LNCaP clone FGC (cell line): ENCODE results near the gene SYNC.
A peak's percentile ranks its signal among the peaks of the same experiment; 100 is the strongest.

Source experiments
- DNase-seq: peaks from one replicate; pipeline ENCODE4 v3.0.0-alpha.2; 2011; ENCODE audit warnings: low read depth
- H3K4me3 ChIP-seq: 2 replicates; pipeline ENCODE4 v1.5.1; 2011; ENCODE audit warnings: mild to moderate bottlenecking, low read depth, low read length, control low read depth
- TF ChIP-seq, protein P1 (sequence below): IDR thresholded peaks from 2 replicates; pipeline ENCODE4 v1.5.1; 2012; ENCODE audit warnings: mild to moderate bottlenecking; ENCODE audit not compliant: control insufficient read depth, insufficient read depth; ENCODE audit errors: extremely low read depth

Gene SYNC

DNA sequence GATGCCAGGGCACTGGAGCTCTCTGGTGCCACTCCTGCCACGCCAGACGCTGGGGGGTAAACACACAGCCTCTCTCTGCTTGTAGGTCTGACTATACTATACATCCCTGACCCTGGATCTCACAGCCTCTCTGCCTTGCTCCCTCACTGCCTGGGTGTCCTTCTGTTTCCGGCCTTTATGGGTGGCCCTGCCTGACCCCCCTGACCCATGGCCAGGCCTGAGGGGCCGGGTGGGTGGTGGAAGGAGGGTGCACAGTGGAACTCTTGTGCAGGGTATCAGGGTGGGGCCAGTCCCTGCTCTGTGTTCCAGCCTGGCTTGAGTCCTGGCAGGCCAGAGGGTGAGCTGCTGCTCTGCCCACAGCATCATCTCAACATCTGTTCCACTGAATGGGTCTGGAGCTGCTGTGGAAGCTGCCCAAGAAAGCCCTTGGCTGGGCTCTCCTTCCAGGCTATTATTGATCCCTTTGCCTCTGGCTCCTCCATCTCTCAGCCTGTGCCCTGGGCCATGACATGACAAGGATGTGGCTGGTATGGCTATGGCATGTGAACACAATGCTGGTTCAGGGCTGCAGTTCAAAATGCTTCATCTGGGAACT, 17.2 kb upstream of the SYNC start:
- DNase-seq = no peak
- H3K4me3 ChIP-seq = no peak overlapping the region
- TF ChIP-seq, protein P1, sequence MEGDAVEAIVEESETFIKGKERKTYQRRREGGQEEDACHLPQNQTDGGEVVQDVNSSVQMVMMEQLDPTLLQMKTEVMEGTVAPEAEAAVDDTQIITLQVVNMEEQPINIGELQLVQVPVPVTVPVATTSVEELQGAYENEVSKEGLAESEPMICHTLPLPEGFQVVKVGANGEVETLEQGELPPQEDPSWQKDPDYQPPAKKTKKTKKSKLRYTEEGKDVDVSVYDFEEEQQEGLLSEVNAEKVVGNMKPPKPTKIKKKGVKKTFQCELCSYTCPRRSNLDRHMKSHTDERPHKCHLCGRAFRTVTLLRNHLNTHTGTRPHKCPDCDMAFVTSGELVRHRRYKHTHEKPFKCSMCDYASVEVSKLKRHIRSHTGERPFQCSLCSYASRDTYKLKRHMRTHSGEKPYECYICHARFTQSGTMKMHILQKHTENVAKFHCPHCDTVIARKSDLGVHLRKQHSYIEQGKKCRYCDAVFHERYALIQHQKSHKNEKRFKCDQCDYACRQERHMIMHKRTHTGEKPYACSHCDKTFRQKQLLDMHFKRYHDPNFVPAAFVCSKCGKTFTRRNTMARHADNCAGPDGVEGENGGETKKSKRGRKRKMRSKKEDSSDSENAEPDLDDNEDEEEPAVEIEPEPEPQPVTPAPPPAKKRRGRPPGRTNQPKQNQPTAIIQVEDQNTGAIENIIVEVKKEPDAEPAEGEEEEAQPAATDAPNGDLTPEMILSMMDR = no peak

DNA sequence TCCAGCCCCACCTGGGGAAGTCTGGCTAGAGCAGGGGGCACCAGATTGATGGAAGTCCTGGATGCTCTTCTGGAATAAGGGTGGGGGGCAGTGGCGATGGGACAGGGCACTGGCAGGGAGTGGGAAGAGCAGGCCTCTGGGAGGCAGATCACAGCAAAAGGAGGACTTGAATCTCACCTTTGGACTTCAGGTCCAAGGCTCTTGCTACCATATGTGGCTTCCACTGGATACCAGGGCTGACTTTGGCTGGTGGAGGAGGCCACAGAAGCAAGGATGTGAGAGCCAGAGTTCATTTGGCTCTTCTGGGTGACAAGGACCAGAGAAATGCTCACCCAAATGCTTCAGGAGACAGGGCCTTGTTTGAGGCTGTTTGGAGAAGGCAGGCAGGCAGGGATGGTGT, 16.0 kb upstream of the SYNC start:
- no peak for DNase-seq
- no peak overlapping the region for H3K4me3 ChIP-seq
- TF ChIP-seq, protein P1 = no peak

DNA sequence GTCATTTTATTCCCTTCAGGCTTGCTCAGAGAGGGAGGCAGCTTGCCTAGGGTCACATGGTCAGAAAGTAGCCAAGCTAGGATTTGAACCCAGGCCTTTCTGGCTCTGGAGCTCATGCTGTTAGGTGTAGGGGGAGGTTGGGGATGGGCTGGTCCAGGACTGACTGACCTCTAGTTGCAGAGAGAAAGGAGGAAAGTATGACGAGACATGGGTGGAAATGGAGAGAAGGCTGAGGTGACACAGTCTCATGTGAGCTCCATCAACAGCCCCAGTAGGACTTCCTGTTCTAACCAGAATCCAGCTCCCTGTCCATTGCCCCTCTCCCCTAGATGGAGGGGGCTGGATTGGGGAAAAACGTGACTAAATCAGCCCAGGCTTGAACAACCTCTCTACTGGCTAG, 15.5 kb upstream of the SYNC start:
- no peak for DNase-seq
- TF ChIP-seq, protein P1 = no peak

DNA sequence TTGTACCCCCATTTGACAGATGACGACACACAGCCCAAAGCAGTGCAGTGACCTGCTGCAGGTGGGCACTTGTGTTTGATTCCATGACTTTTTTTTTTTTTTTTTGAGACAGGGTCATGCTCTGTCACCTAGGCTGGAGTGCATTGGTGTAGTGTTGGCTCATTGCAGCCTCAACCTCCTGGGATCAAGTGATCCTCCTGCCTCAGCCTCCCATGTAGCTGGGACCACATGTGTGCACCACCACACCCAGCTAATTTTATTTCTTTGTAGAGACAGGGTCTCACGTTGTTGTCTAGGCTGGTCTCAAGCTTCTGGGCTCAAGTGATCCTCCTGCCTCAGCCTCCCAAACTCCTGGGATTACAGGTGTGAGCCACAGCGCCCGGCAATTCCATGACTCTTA, 14.9 kb upstream of the SYNC start:
- H3K4me3 ChIP-seq = no peak overlapping the region; the same call in 1 of the 2 replicates
- no peak for DNase-seq
- TF ChIP-seq, protein P1 = no peak

More for the DNA sequence above, 15.5 kb upstream of the SYNC start:
- no peak overlapping the region for H3K4me3 ChIP-seq

DNA sequence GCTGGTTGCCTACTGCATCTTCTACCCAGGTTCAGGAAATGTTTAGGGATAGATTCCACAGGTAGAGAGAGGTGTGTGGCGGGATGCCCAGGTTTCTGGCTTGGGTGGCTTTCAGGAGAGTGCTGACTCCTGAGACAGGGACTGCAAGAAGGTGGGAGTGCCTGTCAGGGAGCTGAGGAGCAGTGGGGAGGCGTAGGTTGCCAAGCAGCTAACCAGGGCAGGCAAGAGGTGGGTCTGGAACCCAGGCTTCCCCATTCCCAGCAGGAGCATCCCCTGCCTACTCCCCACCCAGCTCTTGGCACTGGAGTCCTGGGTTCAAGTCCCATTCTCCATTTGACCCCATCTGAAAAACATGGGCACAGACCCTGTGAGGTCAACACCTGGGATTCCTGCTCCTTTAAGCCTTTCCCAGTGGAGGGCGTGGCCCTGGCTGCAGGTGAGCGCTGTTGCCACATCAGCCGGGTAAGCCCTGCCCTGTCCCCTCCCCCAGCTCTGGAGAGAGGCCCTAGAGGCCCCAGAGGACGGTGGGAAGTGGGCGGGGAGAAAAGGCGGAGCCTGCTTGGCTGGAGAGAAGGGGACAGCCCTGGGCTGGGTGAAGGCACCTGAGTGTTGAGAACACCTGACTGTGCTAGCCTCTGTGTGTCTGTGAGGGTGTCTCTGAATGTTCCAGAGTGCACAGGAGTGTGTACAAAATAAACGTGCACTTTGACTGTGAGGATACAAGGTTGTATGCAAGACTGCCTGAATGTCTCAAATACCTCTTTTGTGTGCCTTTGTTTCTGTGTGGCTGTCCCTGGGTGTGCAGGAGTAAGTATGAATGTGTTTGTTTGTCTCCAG, 14.0 kb upstream of the SYNC start:
- DNase-seq = peak; percentile 94
- H3K4me3 ChIP-seq = peak overlapping the region; percentile 48

DNA sequence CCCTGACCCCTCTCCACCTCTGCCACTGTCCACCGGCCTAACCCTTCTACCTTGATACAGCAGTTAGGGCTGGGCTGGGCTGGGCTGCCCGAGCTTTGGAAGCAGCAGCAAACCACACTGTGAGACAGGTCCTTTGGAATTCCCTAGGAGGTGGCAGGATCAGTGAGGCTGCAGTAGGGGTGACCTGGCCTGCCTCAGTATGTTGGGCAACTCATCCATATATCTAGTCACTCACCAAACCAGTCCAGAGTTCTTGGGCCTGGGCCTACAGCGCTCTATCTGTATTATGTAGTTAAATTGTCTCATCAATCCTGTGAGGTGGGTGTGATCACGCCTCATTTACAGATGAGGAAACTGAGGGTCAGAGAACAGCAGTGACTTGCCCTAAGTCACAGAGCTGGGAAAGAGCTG, 13.3 kb upstream of the SYNC start:
- H3K4me3 ChIP-seq = no peak overlapping the region
- DNase-seq = no peak
- TF ChIP-seq, protein P1 = no peak

More for the DNA sequence above, 14.0 kb upstream of the SYNC start:
- TF ChIP-seq, protein P1 = no peak

DNA sequence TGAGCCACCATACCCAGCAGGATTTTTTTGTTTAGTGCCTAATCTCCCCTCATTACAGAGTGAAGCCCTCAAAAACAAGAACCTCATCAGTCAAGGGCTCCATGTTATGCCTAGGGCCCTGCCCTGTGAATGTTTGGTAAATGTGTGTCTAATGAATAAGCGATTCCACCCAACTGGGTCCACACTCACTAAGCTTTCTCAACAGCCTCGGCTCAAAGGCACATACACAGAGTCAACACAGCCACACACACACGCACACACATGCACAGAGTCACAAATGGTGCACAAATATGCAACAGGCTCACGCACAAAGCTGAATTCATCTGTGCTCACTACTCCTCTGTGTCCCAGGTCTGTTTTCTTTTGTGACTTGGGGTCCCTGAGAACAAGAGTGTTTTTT, 11.7 kb upstream of the SYNC start:
- no peak for DNase-seq
- TF ChIP-seq, protein P1 = no peak
- H3K4me3 ChIP-seq = no peak overlapping the region
